Suppressor macrophage treated with lipopolysaccharide for 4 hours (primary cell): ENCODE data around the gene DACT2.
"Not testable (repeated sequence)": the region's sequence is repeated elsewhere in the genome, so short reads cannot be mapped to it uniquely, and the experiment has no call there.

ENCODE experiments used
- DNase-seq: peaks from one replicate; pipeline ENCODE4 v3.0.0-alpha.2; 2020

The DACT2 gene

DNA sequence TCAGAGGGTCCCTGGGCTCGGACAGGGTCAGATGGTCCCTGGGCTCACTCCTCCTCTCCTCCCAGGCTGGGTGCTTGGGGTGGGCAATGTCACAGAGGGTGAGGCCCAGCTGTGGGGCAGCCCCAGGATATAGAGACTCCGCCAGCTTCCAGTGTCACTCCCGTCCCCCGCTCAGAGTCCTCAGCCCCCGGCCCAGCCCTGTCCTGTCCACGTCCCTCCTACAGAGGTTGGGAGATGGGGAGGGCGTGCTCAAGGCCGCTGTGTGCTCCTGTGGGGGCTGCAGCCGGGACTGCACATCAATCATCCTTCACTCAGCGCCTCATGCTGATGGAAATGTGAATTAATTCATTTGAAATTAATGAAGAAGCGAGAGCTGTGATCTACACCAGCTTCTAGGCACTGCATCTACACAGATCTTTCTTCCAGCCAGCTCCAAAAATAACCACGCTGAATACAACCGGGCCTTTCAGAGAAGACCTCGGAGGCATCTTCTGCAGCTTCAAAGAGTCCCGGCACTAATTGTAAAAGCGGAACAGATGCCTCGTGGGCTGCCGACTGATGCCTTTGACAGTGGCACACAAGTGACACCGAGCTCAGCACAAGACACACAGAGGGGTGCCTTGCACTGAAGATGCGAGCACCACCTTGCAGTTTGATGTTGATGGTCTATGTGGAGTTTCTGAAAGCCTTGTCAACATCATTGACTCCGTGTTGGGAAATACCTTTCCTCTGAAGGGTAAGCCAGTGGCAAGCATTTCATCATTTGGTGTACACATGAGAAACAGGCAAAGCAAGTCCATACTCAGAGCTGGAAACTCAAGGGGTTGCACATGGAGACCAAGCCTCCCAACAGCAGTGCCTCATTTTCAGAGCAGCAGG is 39.3 kb downstream of the DACT2 start:
- no peak for DNase-seq

DNA sequence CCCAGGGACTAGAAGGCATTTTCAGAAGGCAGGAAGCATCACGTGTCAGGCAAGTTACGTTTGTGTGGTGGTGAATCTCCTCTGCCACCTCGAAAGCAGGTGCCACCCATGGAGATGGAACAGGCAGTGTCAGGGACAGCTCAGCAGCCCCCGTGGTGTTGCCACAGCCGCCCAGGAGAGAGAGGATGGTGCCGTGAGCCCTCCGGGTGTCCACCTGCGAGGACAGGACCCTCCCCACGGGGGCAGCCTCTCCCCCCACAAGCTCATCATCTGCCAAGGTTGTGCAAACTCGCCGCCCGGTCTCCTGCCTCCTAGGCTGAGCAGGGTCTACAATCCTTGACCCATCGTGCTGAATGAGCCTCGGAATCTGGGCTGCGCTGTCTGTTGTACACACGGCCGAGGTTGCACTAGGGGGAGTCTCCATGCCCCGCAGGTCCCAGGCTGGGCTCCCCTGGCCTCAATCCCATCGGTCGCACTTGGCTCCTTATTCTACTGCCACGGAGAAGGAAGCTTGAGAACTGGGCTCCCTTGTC is 40.1 kb downstream of the DACT2 start:
- DNase-seq: no peak

DNA sequence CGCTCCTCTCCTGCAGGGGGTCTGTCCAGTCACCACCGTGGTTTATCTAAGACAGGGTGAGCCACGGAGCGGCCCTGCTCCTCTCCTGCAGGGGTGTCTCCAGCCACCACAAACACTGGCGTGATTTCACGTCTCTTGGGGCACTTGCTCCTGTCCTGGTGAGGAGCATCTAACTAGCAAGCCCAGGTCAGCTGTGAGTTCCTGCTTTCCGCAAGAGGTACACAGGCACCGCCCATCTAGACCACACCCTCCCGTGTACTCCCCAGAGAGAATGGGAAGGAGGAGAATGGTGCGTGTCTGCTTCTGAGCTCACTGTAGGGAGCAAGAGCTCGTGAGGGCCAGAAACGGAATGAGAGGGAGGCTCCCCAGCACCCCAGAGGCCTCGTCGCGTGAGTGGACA is 40.7 kb downstream of the DACT2 start:
- DNase-seq: no peak

- no peak for DNase-seq
Measured at GRCh38 chr6:168277274-168277669, 42.3 kb downstream of the DACT2 start.

DNA sequence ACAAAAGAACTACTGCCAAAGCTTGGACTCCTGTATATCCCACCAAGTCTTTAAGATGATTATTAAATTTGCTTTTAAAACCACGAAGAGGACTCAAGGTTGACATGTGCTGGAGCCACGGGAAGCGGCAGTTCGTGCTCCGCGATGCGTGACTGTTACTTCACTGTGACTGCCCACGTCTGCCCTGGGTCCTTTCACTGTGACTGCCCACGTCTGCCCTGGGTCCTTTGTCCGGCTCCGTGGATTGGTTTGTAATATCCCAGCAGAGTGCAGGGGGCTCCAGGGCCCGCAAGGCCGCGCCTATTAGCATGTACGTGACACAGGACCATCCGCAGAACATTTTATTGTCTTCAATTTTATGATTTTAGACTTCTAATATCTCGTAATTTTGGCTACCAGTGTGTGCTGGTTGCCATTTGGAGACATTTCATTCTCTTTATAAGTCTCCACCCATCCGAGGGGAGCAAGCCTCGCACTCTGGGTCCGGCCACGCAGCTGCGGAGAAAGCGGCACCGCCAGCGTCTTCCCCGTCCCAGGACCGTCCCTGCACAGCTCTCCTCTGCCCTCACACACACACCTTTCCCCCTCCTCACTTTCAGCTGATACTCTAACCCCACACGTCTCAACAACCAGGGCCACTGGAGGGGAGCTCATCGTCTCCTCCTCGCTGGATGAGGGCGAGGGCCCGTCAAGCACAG is 42.9 kb downstream of the DACT2 start:
- no peak for DNase-seq

- no peak for DNase-seq
Measured at GRCh38 chr6:168275168-168275567, 44.4 kb downstream of the DACT2 start.

DNA sequence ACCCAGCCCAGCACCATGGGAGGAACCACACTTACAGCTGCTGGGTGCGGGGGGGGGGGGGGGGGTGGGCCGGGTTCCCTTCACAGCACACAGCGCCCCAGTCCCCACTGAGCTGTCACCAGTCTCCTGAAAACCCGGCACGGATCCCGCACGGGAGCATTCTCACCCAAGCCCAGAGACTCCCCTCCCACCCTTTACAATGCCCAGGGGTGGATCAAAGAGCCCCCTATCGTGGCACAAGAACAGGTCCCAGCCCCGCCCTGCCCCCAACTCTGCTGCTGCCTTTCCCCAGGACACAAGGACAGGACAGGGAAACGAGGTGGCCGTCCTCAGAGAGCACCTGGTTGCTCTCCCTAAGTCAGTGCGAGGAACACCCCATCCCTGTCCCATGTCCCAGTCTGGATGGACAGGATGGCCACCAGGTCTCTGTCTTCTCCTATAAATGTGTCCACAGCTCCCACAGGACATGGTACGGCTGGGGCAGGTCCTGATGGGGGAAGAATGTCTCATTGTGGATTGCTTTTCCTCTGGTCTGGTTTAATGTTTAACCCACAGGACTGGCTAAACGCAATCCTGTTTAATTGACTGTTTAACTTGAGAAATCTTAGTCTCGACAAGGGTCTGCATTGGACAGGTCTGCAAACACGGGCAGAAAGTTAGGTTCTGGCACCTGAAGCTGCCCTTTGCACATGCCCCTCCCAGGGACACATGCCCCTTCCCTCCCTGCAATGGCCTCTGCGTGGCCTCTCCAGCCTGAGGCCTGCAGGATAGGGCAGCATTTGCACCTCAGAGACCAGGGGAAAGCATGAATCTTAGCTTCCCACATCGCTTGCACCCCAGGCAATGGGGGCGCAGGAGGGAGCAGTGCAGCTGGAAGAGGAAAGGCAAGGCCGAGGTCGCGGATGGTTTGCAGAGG is 45.3 kb downstream of the DACT2 start:
- no peak for DNase-seq

GRCh38 chr6:168273441-168274036 is 46.0 kb downstream of the DACT2 start:
- no peak for DNase-seq

GRCh38 chr6:168272415-168273325 is 46.9 kb downstream of the DACT2 start:
- DNase-seq: no peak

DNA sequence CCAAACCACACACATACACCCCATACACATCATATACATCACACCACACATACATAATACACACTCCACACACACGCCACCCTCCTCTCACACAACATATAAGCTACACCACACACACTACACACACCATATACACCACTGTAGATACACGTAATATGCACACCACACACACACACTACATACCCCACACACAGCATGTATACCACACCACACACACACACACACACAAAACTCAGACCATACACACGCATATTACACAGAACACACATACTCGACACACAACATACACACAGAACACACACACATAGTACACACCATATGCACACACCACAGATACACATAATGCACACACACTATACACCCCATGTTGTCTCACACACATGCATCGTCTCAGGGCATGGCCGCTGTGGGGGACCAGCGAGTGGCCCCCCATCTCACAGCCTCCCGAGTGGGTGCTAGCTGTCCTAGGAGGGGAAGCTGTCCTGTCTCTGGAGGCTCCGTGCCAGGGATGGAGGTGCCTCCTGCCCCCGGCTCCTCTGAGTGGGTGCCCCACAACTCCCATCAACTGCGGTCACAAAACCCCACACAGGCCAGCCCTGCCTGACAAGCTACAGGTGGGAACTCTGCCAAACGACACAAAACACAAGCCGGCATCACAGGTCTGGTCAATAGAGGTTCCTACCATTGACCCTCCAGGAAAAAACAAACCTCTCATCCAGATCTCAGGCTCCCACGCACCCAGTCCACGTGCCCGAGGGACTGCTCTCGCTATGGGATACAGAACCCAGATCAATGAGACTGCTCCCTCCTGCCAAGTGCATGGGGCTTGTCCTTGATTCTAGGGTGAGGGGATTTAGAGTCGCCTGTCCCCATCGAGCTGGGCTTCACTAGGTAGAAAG is 49.1 kb downstream of the DACT2 start:
- DNase-seq: no peak

DNA sequence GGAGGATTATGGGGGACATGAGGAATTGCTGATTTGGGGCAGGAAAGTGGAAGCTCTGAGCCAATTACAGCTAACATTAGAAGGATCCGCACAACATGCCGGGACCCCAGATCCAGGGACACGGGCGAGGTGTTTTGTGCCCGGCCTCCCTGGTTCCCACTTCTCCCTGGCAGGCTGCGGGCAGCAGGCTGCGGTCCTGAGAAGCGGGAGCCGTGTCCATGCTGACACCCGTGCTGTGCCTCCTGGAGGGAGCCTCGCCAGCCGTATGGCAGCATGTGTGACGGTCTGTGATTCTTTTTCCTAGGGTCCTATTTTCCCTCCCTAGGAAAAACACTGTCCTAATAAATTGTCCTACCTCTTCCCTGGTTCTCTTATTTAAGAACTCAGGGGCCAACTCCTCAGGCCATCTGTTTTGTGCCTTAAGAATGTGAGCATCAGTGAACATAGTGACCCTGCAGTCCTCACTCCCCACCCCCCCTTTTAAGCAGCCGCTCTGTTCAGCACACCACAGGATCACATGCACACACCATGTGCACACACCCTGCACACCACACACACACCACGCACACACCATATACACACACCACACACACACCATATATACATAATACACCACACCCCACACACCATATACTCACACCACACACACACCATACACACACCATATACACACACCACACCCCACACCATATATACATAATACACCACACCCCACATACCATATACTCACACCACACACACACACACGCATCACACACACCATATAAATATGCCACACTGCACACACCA is 49.9 kb downstream of the DACT2 start:
- DNase-seq: no peak

GRCh38 chr6:168268755-168269154 is 50.8 kb downstream of the DACT2 start:
- no peak for DNase-seq

DNA sequence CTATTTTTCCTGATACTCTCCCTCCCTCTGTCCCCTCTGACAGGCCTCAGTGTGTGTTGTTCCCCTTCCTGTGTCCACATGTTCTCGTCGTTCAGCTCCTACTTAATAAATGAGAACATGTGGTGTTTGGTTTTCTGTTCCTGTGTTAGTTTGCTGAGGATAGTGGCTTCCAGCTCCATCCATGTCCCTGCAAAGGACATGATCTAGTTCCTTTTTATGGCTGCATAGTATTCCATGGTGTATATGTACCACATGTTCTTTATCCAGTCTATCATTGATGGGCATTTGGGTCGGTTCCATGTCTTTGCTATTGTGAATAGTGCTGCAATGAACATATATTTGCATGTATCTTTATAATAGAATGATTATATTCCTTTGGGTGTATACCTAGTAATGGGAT is 51.8 kb downstream of the DACT2 start:
- DNase-seq: not testable (repeated sequence)

DNA sequence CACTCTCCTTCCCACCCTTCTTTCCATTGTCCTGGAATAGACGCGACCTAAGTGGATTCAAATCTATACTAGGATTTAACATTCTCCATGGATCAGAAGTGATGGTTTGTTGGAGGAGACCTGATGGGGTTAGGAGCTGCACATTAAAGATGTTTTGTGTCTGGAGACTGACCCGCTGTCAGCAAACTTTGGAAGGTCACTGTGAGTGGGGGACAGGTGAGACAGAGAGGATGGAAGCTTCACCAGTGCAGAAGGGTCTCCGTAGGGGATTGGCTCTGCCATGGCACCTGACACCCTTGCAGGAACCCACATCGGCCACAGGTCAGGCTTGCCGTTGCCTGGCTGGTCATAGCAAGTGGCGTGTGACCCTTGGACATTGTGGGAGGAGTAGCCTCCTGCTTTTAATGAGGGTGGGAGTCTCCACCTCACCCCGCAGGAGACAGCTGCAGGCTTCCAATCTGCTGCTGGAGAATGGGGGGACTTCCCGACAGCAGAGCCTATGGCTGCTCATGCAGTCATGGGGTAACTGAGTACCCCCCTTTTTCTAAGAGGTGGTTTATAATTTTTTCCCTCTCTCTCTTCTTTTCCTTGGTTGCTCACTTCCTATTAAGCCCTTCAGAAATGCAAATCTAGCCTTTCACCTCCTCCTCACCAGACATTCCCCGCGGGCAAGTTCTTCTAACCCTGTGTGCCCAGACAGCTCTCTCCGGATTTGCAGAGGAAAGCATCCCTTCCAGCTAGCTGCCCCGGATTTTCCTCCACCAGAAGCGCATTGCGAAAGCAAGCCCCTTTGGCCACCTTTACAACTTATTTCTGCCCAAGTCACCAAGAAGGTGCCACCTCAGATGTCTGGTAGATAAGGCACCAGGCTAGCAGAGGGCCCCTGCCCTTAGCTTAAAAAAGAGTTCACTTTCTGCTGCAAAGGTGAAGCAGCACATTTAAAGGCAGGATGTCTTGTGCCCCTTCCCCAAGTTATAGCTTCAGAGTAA is 53.5 kb downstream of the DACT2 start:
- DNase-seq: no peak

GRCh38 chr6:168265394-168265793 is 54.2 kb downstream of the DACT2 start:
- DNase-seq: no peak

- no peak for DNase-seq
Measured at GRCh38 chr6:168264593-168265335, 54.8 kb downstream of the DACT2 start.

GRCh38 chr6:168263351-168263905 is 56.1 kb downstream of the DACT2 start:
- no peak for DNase-seq
